ENCODE results near the gene CSTB.

The CSTB gene

GRCh38 chr21:43727519-43728153, 48.5 kb downstream of the CSTB start:
- DNase-seq = no peak

GRCh38 chr21:43726686-43727518, 49.2 kb downstream of the CSTB start:
- no peak for DNase-seq

All from CD4-positive, alpha-beta T cell treated with Interleukin-17A for 4 hours (primary cell).